Suppressor macrophage (primary cell): ENCODE measurements around the gene FRAT1.
A peak's percentile ranks its signal among the peaks of the same experiment; 100 is the strongest.
"Not testable (repeated sequence)": the region's sequence is repeated elsewhere in the genome, so short reads cannot be mapped to it uniquely, and the experiment has no call there.

Experiments used
- DNase-seq, 4 experiments: peaks; one replicate each; pipeline ENCODE4 v3.0.0-alpha.2; 2020 to 2022
- total RNA-seq, 17 experiments: gene quantifications; one replicate each; lab custom pipeline; 2026; ENCODE audit warnings: mixed read lengths in 6 of 17, inconsistent platforms in 3 of 17; lab: John Stamatoyannopoulos, UW

Gene FRAT1
- 0.14 to 13.1 (median 1.1) reads per million in 17 experiments for total RNA-seq

GRCh38 chr10:97318772-97319651 lies at the start of gene FRAT1:
FRAT1 (plus strand) TSS chr10:97319271; CDS start chr10:97319454, 183 bp downstream.
- peak; percentile 90 to 97 (median 92) for DNase-seq

- DNase-seq, result no peak
Observed at GRCh38 chr10:97270523-97271154, 48.4 kb upstream of the FRAT1 start.

GRCh38 chr10:97273700-97274099 lies 45.4 kb upstream of the FRAT1 start:
- no peak for DNase-seq

- no peak for DNase-seq
Observed at GRCh38 chr10:97274828-97275227, 44.2 kb upstream of the FRAT1 start.

- no peak for DNase-seq
Observed at GRCh38 chr10:97277551-97277950, 41.5 kb upstream of the FRAT1 start.

GRCh38 chr10:97278491-97278989 lies 40.5 kb upstream of the FRAT1 start:
- DNase-seq, result peak; percentile 18 to 81 (median 52)

GRCh38 chr10:97279121-97279815 lies 39.8 kb upstream of the FRAT1 start:
- peak; percentile 9 to 53 (median 42) for DNase-seq

- DNase-seq, result no peak
Observed at GRCh38 chr10:97280783-97281182, 38.3 kb upstream of the FRAT1 start.

- not testable (repeated sequence) for DNase-seq
Observed at GRCh38 chr10:97290076-97290475, 29.0 kb upstream of the FRAT1 start.

- DNase-seq, result not testable (repeated sequence)
Observed at GRCh38 chr10:97290576-97291356, 28.3 kb upstream of the FRAT1 start.

- DNase-seq, result no peak
Observed at GRCh38 chr10:97291357-97292096, 27.5 kb upstream of the FRAT1 start.

GRCh38 chr10:97292097-97292861 lies 26.8 kb upstream of the FRAT1 start, which contains the start of gene ARHGAP19:
ARHGAP19 (minus strand) TSS chr10:97292637; CDS start chr10:97292627, 10 bp downstream.
- DNase-seq, result peak; percentile 97 to 99 (median 98)

- no peak for DNase-seq
Observed at GRCh38 chr10:97292862-97293198, 26.2 kb upstream of the FRAT1 start.

- DNase-seq, result no peak
Observed at GRCh38 chr10:97297556-97298222, 21.4 kb upstream of the FRAT1 start.

- no peak for DNase-seq
Observed at GRCh38 chr10:97298223-97298571, 20.9 kb upstream of the FRAT1 start.

GRCh38 chr10:97300980-97301379 lies 18.1 kb upstream of the FRAT1 start:
- DNase-seq, result no peak

- DNase-seq, result no peak
Observed at GRCh38 chr10:97302088-97302791, 16.8 kb upstream of the FRAT1 start.

- peak; percentile 51 to 81 (median 77) for DNase-seq
Observed at GRCh38 chr10:97307441-97307840, 11.6 kb upstream of the FRAT1 start.
